ENCODE data around the gene FAT2. TPM values are rescaled to one million over a fixed set of nuclear protein-coding genes. Genes with fewer than 3 reads are reported as not detected.

The FAT2 gene
- not detected in 2 replicates for total RNA-seq (2021)
- percentile 3 among the genes with signal in this experiment for Bru-seq, nascent RNA
- BruChase-seq, experiment 1, labeled RNA remaining after a 2-hour chase, result not detected
- BruChase-seq, experiment 2, labeled RNA remaining after a 6-hour chase, result percentile 3 among the genes with signal in this experiment
- long read RNA-seq, result 0 reads

GRCh38 chr5:151591144-151591819 is at the start of gene FAT2:
Gene FAT2 (minus strand): TSS chr5:151591331. CDS start chr5:151568931, 22,400 bp downstream.
- no peaks in the 10 kb centered on the region for H3K27me3 ChIP-seq (replicated peaks; ENCODE audit: insufficient read depth, low read depth, low read length, poor library complexity)
- no TSS peak for BruUV-seq (replicated peaks)
- intact Hi-C loops (cut with micrococcal nuclease; ENCODE audit: unreplicated experiment), result no loop called here
- H3K36me3 ChIP-seq (ENCODE audit: insufficient read depth, low read length, poor library complexity, severe bottlenecking), result no peaks in the 10 kb centered on the region
- DNase-seq (ENCODE audit: low spot score), result no peak
- POLR2A ChIA-PET (ENCODE audit: low non-redundant PET), result no interaction called here
- no peaks in the 10 kb centered on the region for H3K9me3 ChIP-seq (ENCODE audit: low read depth, low read length, poor library complexity, severe bottlenecking)
- no peaks in the 10 kb centered on the region for H3K4me1 ChIP-seq (ENCODE audit: insufficient read depth, low read length, poor library complexity, severe bottlenecking)
- no peak for TF ChIP-seq EZH2 (IDR thresholded peaks at IDR 0.05; ENCODE audit: borderline replicate concordance, low read depth, low read length, poor library complexity, severe bottlenecking)
- TF ChIP-seq, protein P1, sequence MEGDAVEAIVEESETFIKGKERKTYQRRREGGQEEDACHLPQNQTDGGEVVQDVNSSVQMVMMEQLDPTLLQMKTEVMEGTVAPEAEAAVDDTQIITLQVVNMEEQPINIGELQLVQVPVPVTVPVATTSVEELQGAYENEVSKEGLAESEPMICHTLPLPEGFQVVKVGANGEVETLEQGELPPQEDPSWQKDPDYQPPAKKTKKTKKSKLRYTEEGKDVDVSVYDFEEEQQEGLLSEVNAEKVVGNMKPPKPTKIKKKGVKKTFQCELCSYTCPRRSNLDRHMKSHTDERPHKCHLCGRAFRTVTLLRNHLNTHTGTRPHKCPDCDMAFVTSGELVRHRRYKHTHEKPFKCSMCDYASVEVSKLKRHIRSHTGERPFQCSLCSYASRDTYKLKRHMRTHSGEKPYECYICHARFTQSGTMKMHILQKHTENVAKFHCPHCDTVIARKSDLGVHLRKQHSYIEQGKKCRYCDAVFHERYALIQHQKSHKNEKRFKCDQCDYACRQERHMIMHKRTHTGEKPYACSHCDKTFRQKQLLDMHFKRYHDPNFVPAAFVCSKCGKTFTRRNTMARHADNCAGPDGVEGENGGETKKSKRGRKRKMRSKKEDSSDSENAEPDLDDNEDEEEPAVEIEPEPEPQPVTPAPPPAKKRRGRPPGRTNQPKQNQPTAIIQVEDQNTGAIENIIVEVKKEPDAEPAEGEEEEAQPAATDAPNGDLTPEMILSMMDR (conservative IDR thresholded peaks at IDR 0.05; ENCODE audit: low read depth, low read length), result no peak
- H3K4me3 ChIP-seq (ENCODE audit: low read depth, low read length, poor library complexity, severe bottlenecking), result no peak within 1 kb of the TSS
- CTCF ChIA-PET, result no interaction called here
- no peak within 1 kb of the TSS for H3K27ac ChIP-seq (ENCODE audit: low read depth, low read length, poor library complexity, severe bottlenecking)

- intact Hi-C loops (cut with micrococcal nuclease; ENCODE audit: unreplicated experiment), result no loop called here
- Histone ChIP-seq H3K27ac (ENCODE audit: low read depth, low read length, poor library complexity, severe bottlenecking) (no peak overlapping the region), H3K27me3 (replicated peaks; ENCODE audit: insufficient read depth, low read depth, low read length, poor library complexity) (peaks cover 4% of the 10 kb centered on the region), H3K4me3 (ENCODE audit: low read depth, low read length, poor library complexity, severe bottlenecking) (no peak overlapping the region), H3K4me1 (ENCODE audit: insufficient read depth, low read length, poor library complexity, severe bottlenecking) (no peaks in the 10 kb centered on the region), H3K36me3 (ENCODE audit: insufficient read depth, low read length, poor library complexity, severe bottlenecking) (no peaks in the 10 kb centered on the region), H3K9me3 (ENCODE audit: low read depth, low read length, poor library complexity, severe bottlenecking) (no peaks in the 10 kb centered on the region)
- no TSS peak for BruUV-seq (replicated peaks)
- ChIA-PET CTCF (interaction anchor here (1.1 kb wide), 1 partner anchor 13 kb away, joined by 3 read pairs; no protein-coding TSS in a partner anchor), POLR2A (ENCODE audit: low non-redundant PET) (no interaction called here)
- no peak for DNase-seq (ENCODE audit: low spot score)
- TF ChIP-seq, protein P1 (conservative IDR thresholded peaks at IDR 0.05; ENCODE audit: low read depth, low read length), result no peak
- TF ChIP-seq EZH2 (IDR thresholded peaks at IDR 0.05; ENCODE audit: borderline replicate concordance, low read depth, low read length, poor library complexity, severe bottlenecking), result no peak
Measured at GRCh38 chr5:151638619-151639018, 47.5 kb upstream of the FAT2 start.

- H3K27ac ChIP-seq (ENCODE audit: low read depth, low read length, poor library complexity, severe bottlenecking), result no peak overlapping the region
- no peaks in the 10 kb centered on the region for H3K36me3 ChIP-seq (ENCODE audit: insufficient read depth, low read length, poor library complexity, severe bottlenecking)
- H3K4me1 ChIP-seq (ENCODE audit: insufficient read depth, low read length, poor library complexity, severe bottlenecking), result no peaks in the 10 kb centered on the region
- intact Hi-C loops (cut with micrococcal nuclease; ENCODE audit: unreplicated experiment), result no loop called here
- no TSS peak for BruUV-seq (replicated peaks)
- no peak overlapping the region for H3K4me3 ChIP-seq (ENCODE audit: low read depth, low read length, poor library complexity, severe bottlenecking)
- peaks cover 4% of the 10 kb centered on the region for H3K27me3 ChIP-seq (replicated peaks; ENCODE audit: insufficient read depth, low read depth, low read length, poor library complexity)
- DNase-seq (ENCODE audit: low spot score), result no peak
- TF ChIP-seq EZH2 (IDR thresholded peaks at IDR 0.05; ENCODE audit: borderline replicate concordance, low read depth, low read length, poor library complexity, severe bottlenecking), result no peak
- TF ChIP-seq, protein P1 (conservative IDR thresholded peaks at IDR 0.05; ENCODE audit: low read depth, low read length), result no peak
- ChIA-PET POLR2A (ENCODE audit: low non-redundant PET) (no interaction called here), CTCF (no interaction called here)
- H3K9me3 ChIP-seq (ENCODE audit: low read depth, low read length, poor library complexity, severe bottlenecking), result no peaks in the 10 kb centered on the region
Measured at GRCh38 chr5:151637676-151638075, 46.5 kb upstream of the FAT2 start.
